VCaP (cell line): Measurements from ENCODE around the gene GK2.

Experiments
- H3K27ac ChIP-seq: fragments of 450-650 bp; 2 replicates; pipeline ENCODE4 v1.5.1; 2017
- CTCF ChIP-seq: fragments of 450-650 bp; conservative IDR thresholded peaks from 2 replicates; pipeline ENCODE4 v1.5.1; 2017; ENCODE audit warnings: mild to moderate bottlenecking, moderate library complexity

GK2 gene

GRCh38 chr4:79408063-79408462 is at the start of gene GK2:
Gene GK2 (minus strand): TSS chr4:79408228. CDS start chr4:79408200, 28 bp downstream.
- no peak within 1 kb of the TSS for H3K27ac ChIP-seq
- no peak for TF ChIP-seq CTCF

GRCh38 chr4:79455216-79455615 is 47.2 kb upstream of the GK2 start:
- TF ChIP-seq CTCF = no peak

GRCh38 chr4:79454656-79455055 is 46.6 kb upstream of the GK2 start:
- no peak overlapping the region for H3K27ac ChIP-seq
- TF ChIP-seq CTCF = no peak

More at GRCh38 chr4:79455216-79455615, 47.2 kb upstream of the GK2 start:
- no peak overlapping the region for H3K27ac ChIP-seq

GRCh38 chr4:79450053-79450452 is 42.0 kb upstream of the GK2 start:
- TF ChIP-seq CTCF = no peak

GRCh38 chr4:79446145-79446544 is 38.1 kb upstream of the GK2 start:
- TF ChIP-seq CTCF = no peak
- H3K27ac ChIP-seq = no peak overlapping the region

More at GRCh38 chr4:79450053-79450452, 42.0 kb upstream of the GK2 start:
- no peak overlapping the region for H3K27ac ChIP-seq

- TF ChIP-seq CTCF = no peak
- no peak overlapping the region for H3K27ac ChIP-seq
These were observed 37.3 kb upstream of the GK2 start for GRCh38 chr4:79445371-79445781.

- no peak for TF ChIP-seq CTCF
- no peak overlapping the region for H3K27ac ChIP-seq
These were observed 34.4 kb upstream of the GK2 start for GRCh38 chr4:79442422-79442821.
